ENCODE data around the gene SYT14.

The SYT14 gene

GRCh38 chr1:210072129-210072528 is 134.1 kb downstream of the SYT14 start:
- Histone ChIP-seq H3K27me3 (ENCODE audit: low read length) (no peaks in the 10 kb centered on the region), H3K27ac (ENCODE audit: low read depth, low read length) (no peak overlapping the region), H3K4me2 (ENCODE audit: low read depth, low read length, poor library complexity, severe bottlenecking) (no peak overlapping the region), H3K36me3 (ENCODE audit: low read length) (no peaks in the 10 kb centered on the region), H3F3A (ENCODE audit: insufficient read depth) (no peaks in the 10 kb centered on the region), H3K9ac (ENCODE audit: low read length) (no peak overlapping the region), H3K9me2 (replicated peaks; ENCODE audit: insufficient read depth, low read length) (no peaks in the 10 kb centered on the region), H3K79me2 (ENCODE audit: insufficient read depth, low read length) (no peaks in the 10 kb centered on the region), H2AFZ (ENCODE audit: low read depth, low read length, severe bottlenecking) (no peak overlapping the region), H3K4me3 (ENCODE audit: insufficient read depth, low read length, poor library complexity, severe bottlenecking) (no peak overlapping the region), H4K20me1 (ENCODE audit: low read depth, low read length) (no peaks in the 10 kb centered on the region), H3K9me3 (ENCODE audit: insufficient read depth, low read length) (no peaks in the 10 kb centered on the region)
- TF ChIP-seq CTCF (IDR thresholded peaks at IDR 0.05; ENCODE audit: insufficient read depth, low read length, poor library complexity, severe bottlenecking) (no peak), EZH2phosphoT487 (conservative IDR thresholded peaks at IDR 0.05; ENCODE audit: low read length) (no peak)

- H3F3A ChIP-seq (ENCODE audit: insufficient read depth), result no peaks in the 10 kb centered on the region
- H3K9me3 ChIP-seq (ENCODE audit: insufficient read depth, low read length), result no peaks in the 10 kb centered on the region
- no peak overlapping the region for H3K4me2 ChIP-seq (ENCODE audit: low read depth, low read length, poor library complexity, severe bottlenecking)
- H3K9ac ChIP-seq (ENCODE audit: low read length), result no peak overlapping the region
- H4K20me1 ChIP-seq (ENCODE audit: low read depth, low read length), result no peaks in the 10 kb centered on the region
- no peaks in the 10 kb centered on the region for H3K9me2 ChIP-seq (replicated peaks; ENCODE audit: insufficient read depth, low read length)
- H3K36me3 ChIP-seq (ENCODE audit: low read length), result no peaks in the 10 kb centered on the region
- TF ChIP-seq EZH2phosphoT487 (conservative IDR thresholded peaks at IDR 0.05; ENCODE audit: low read length) (no peak), CTCF (IDR thresholded peaks at IDR 0.05; ENCODE audit: insufficient read depth, low read length, poor library complexity, severe bottlenecking) (no peak)
- H3K27ac ChIP-seq (ENCODE audit: low read depth, low read length), result no peak overlapping the region
- no peak overlapping the region for H2AFZ ChIP-seq (ENCODE audit: low read depth, low read length, severe bottlenecking)
- H3K27me3 ChIP-seq (ENCODE audit: low read length), result no peaks in the 10 kb centered on the region
- H3K4me3 ChIP-seq (ENCODE audit: insufficient read depth, low read length, poor library complexity, severe bottlenecking), result no peak overlapping the region
- no peaks in the 10 kb centered on the region for H3K79me2 ChIP-seq (ENCODE audit: insufficient read depth, low read length)
Observed at GRCh38 chr1:210072896-210073504, 135.0 kb downstream of the SYT14 start.

GRCh38 chr1:210074904-210075303 is 136.9 kb downstream of the SYT14 start:
- Histone ChIP-seq H3K9me3 (ENCODE audit: insufficient read depth, low read length) (no peaks in the 10 kb centered on the region), H3K36me3 (ENCODE audit: low read length) (no peaks in the 10 kb centered on the region), H3F3A (ENCODE audit: insufficient read depth) (no peaks in the 10 kb centered on the region), H3K27me3 (ENCODE audit: low read length) (no peaks in the 10 kb centered on the region), H2AFZ (ENCODE audit: low read depth, low read length, severe bottlenecking) (no peak overlapping the region), H3K79me2 (ENCODE audit: insufficient read depth, low read length) (no peaks in the 10 kb centered on the region), H4K20me1 (ENCODE audit: low read depth, low read length) (no peaks in the 10 kb centered on the region), H3K4me3 (ENCODE audit: insufficient read depth, low read length, poor library complexity, severe bottlenecking) (no peak overlapping the region), H3K27ac (ENCODE audit: low read depth, low read length) (no peak overlapping the region), H3K9ac (ENCODE audit: low read length) (no peak overlapping the region), H3K4me2 (ENCODE audit: low read depth, low read length, poor library complexity, severe bottlenecking) (no peak overlapping the region), H3K9me2 (replicated peaks; ENCODE audit: insufficient read depth, low read length) (no peaks in the 10 kb centered on the region)
- TF ChIP-seq EZH2phosphoT487 (conservative IDR thresholded peaks at IDR 0.05; ENCODE audit: low read length) (no peak), CTCF (IDR thresholded peaks at IDR 0.05; ENCODE audit: insufficient read depth, low read length, poor library complexity, severe bottlenecking) (no peak)
